Gastroesophageal sphincter (tissue), 4 donors: ENCODE measurements around the gene C17orf67. TPM values are rescaled to one million over a fixed set of nuclear protein-coding genes. Genes with fewer than 3 reads are reported as not detected.

Experiments
- ATAC-seq: fragments of 150-250 bp; one replicate; pipeline ENCODE4 v1.9.1; 2016; ENCODE audit warnings: mild to moderate bottlenecking, moderate library complexity
- H3K27ac ChIP-seq, 4 donors: fragments of 200-600 bp; sonication (generic) in 3 of 4; 1 replicate in 3 of 4; 2 replicates in 1 of 4; pipeline ENCODE4 v1.5.1; 2016 to 2019
- H3K27me3 ChIP-seq: fragments of 200-600 bp; sonication (generic); one replicate; pipeline ENCODE4 v1.5.1; 2019
- H3K36me3 ChIP-seq, 2 donors: fragments of 200-600 bp; sonication (generic); one replicate each; pipeline ENCODE4 v1.5.1; 2019; ENCODE audit warnings: control low read depth in 1 of 2
- H3K4me1 ChIP-seq, 3 donors: fragments of 200-600 bp; sonication (generic); 1 replicate in 2 of 3; 2 replicates in 1 of 3; pipeline ENCODE4 v1.5.1; 2016 to 2019; ENCODE audit warnings: control low read depth in 2 of 3
- H3K4me3 ChIP-seq, 2 donors: fragments of 200-600 bp; sonication (generic); one replicate each; pipeline ENCODE4 v1.5.1; 2019; ENCODE audit warnings: mild to moderate bottlenecking in 1 of 2, moderate library complexity in 1 of 2
- H3K9me3 ChIP-seq, 3 donors: fragments of 200-600 bp; sonication (generic); one replicate each; pipeline ENCODE4 v1.5.1; 2017 to 2019; ENCODE audit warnings: control low read depth in 2 of 3
- CTCF ChIP-seq, 4 experiments: fragments of 200-600 bp in 2 of 4; fragments of 450-650 bp in 2 of 4; sonication (generic) in 1 of 4; IDR thresholded peaks; one replicate each; pipeline ENCODE4 v1.5.1; 2017 to 2019; ENCODE audit warnings: antibody characterized with exemption in 4 of 4, mild to moderate bottlenecking in 2 of 4, moderate library complexity in 2 of 4
- EP300 ChIP-seq: sonication (generic); formaldehyde crosslinking; IDR thresholded peaks from one replicate; pipeline ENCODE4 v1.6.1; 2017; ENCODE audit warnings: antibody characterized with exemption, mild to moderate bottlenecking
- POLR2A ChIP-seq, 2 donors: fragments of 450-650 bp; IDR thresholded peaks; one replicate each; pipeline ENCODE4 v1.6.1; 2017; ENCODE audit warnings: antibody characterized with exemption in 2 of 2, mild to moderate bottlenecking in 2 of 2, moderate library complexity in 1 of 2
- POLR2AphosphoS5 ChIP-seq: sonication (generic); formaldehyde crosslinking; IDR thresholded peaks from one replicate; pipeline ENCODE4 v1.6.1; 2017; ENCODE audit warnings: antibody characterized with exemption
- WGBS, 2 donors: methylation state at CpG; one replicate each; pipeline ENCODE4 v1.1.5; 2018; ENCODE audit warnings: low coverage in 1 of 2; 5-methylcytosine and 5-hydroxymethylcytosine counted together
- total RNA-seq, 4 donors: library from RNA; depleted of rRNA; stranded (reverse); fragments of >200 nt; gene quantifications; one replicate each; pipeline ENCODE4 v1.1.0, GENCODE V29; 2016

Gene C17orf67
- total RNA-seq, 4 donors from 2014 or later, result 1.1 to 3.5 (median 2.3) TPM

- no peaks in the 10 kb centered on the region for H3K27me3 ChIP-seq
- no peaks in the 10 kb centered on the region for H3K9me3 ChIP-seq
- peaks cover 0 to 66% (median 14%) of the 10 kb centered on the region in 3 donors for H3K4me1 ChIP-seq
- H3K4me3 ChIP-seq, result peak overlapping the region; percentile 52 to 83
- peak overlapping the region in 3 of 4 donors; percentile 89 to 96 (median 95) for H3K27ac ChIP-seq
- TF ChIP-seq POLR2A (IDR thresholded peaks at IDR 0.05) (no peak), POLR2AphosphoS5 (no peak), EP300 (no peak), CTCF (IDR thresholded peaks at IDR 0.05) (no peak)
- peaks cover 0 to 7% of the 10 kb centered on the region in 2 donors for H3K36me3 ChIP-seq
- WGBS, 2 donors, result 65 to 76% methylated on average over 6 of the region's 7 CpGs
- ATAC-seq, result no peak
These were observed 1.5 kb upstream of the C17orf67 start for GRCh38 chr17:56835264-56835585.

GRCh38 chr17:56834380-56835263 lies 902 bp upstream of the C17orf67 start:
- peak overlapping the region; percentile 30 to 96 (median 92) for H3K27ac ChIP-seq
- ATAC-seq, result peak; percentile 2

GRCh38 chr17:56833057-56833808 lies 487 bp downstream of the C17orf67 start:
- H3K4me1 ChIP-seq, result peaks cover 0 to 65% (median 14%) of the 10 kb centered on the region in 3 donors
- no peaks in the 10 kb centered on the region for H3K9me3 ChIP-seq
- no peaks in the 10 kb centered on the region for H3K27me3 ChIP-seq
- peak overlapping the region; percentile 52 to 83 for H3K4me3 ChIP-seq
- TF ChIP-seq CTCF (IDR thresholded peaks at IDR 0.05), result peak in 2 of 4 experiments; percentile 16 to 18
- no peak for TF ChIP-seq POLR2AphosphoS5
- ATAC-seq, result peak; percentile 72
- WGBS, 2 donors, result 0 to 5% methylated on average over 4 to 12 of the region's 95 CpGs
- no peaks in the 10 kb centered on the region for H3K36me3 ChIP-seq
- H3K27ac ChIP-seq, result peak overlapping the region; percentile 40 to 96 (median 92)

More at GRCh38 chr17:56834380-56835263, 902 bp upstream of the C17orf67 start:
- H3K4me3 ChIP-seq, result peak overlapping the region; percentile 52 to 83
- 20 to 100% methylated on average over 1 of the region's 81 CpGs for WGBS, 2 donors
- H3K27me3 ChIP-seq, result no peaks in the 10 kb centered on the region
- H3K9me3 ChIP-seq, result no peaks in the 10 kb centered on the region
- peaks cover 0 to 66% (median 14%) of the 10 kb centered on the region in 3 donors for H3K4me1 ChIP-seq
- peaks cover 0 to 3% of the 10 kb centered on the region in 2 donors for H3K36me3 ChIP-seq
- peak in 2 of 4 experiments; percentile 9 to 32 for TF ChIP-seq CTCF (IDR thresholded peaks at IDR 0.05)
- no peak for TF ChIP-seq POLR2A (IDR thresholded peaks at IDR 0.05)

- H3K9me3 ChIP-seq, result no peaks in the 10 kb centered on the region
- peaks cover 0 to 58% (median 14%) of the 10 kb centered on the region in 3 donors for H3K4me1 ChIP-seq
- no peak overlapping the region for H3K27ac ChIP-seq
- WGBS, 2 donors, result 57 to 72% methylated on average over 4 of the region's 4 CpGs
- H3K36me3 ChIP-seq, result peaks cover 0 to 3% of the 10 kb centered on the region in 2 donors
- H3K4me3 ChIP-seq, result peak overlapping the region in 1 of 2 donors; percentile 83
- ATAC-seq, result no peak
- H3K27me3 ChIP-seq, result no peaks in the 10 kb centered on the region
- TF ChIP-seq CTCF (IDR thresholded peaks at IDR 0.05) (no peak), POLR2A (IDR thresholded peaks at IDR 0.05) (no peak), POLR2AphosphoS5 (no peak), EP300 (no peak)
These were observed 1.3 kb downstream of the C17orf67 start for GRCh38 chr17:56832446-56832845.
